Small intestine (tissue), 7 donors: ENCODE measurements around the gene TYW1B. TPM values are rescaled to one million over a fixed set of nuclear protein-coding genes. Genes with fewer than 3 reads are reported as not detected.
"Not testable (repeated sequence)": the region's sequence is repeated elsewhere in the genome, so short reads cannot be mapped to it uniquely, and the experiment has no call there.

Experiments used
- DNase-seq, 2 donors: peaks; one replicate each; pipeline versions ENCODE4 v3.0.0 to v3.0.0-alpha.2; 2013
- FAIRE-seq: peaks from 2 replicates; lab custom pipeline; 2012; peaks lifted over from hg19 to GRCh38; lab: Jason Lieb, UNC
- H3K27ac ChIP-seq, 3 donors: one replicate each; pipeline ENCODE4 v1.5.1; 2013; ENCODE audit warnings: low read length in 2 of 3, mild to moderate bottlenecking in 2 of 3, control low read depth in 1 of 3, inconsistent platforms in 1 of 3, low read depth in 1 of 3, moderate library complexity in 1 of 3
- H3K27me3 ChIP-seq, 3 donors: one replicate each; pipeline ENCODE4 v1.6.1; 2013; ENCODE audit warnings: low read length in 3 of 3, inconsistent platforms in 1 of 3; ENCODE audit not compliant: control insufficient read depth in 3 of 3, insufficient read depth in 3 of 3
- H3K36me3 ChIP-seq, 3 donors: one replicate each; pipeline ENCODE4 v1.6.1; 2013; ENCODE audit warnings: low read length in 3 of 3, inconsistent platforms in 1 of 3, low read depth in 1 of 3, mild to moderate bottlenecking in 1 of 3, moderate library complexity in 1 of 3; ENCODE audit not compliant: control insufficient read depth in 3 of 3, insufficient read depth in 2 of 3
- H3K4me1 ChIP-seq, 3 donors: one replicate each; pipeline ENCODE4 v1.6.1; 2013; ENCODE audit warnings: low read length in 2 of 3, inconsistent platforms in 1 of 3, low read depth in 1 of 3, mild to moderate bottlenecking in 1 of 3, moderate library complexity in 1 of 3; ENCODE audit not compliant: control insufficient read depth in 3 of 3, insufficient read depth in 2 of 3
- H3K4me3 ChIP-seq, 3 donors: one replicate each; pipeline ENCODE4 v1.5.1; 2013; ENCODE audit warnings: low read length in 3 of 3, control low read depth in 1 of 3, inconsistent platforms in 1 of 3, low read depth in 1 of 3, mild to moderate bottlenecking in 1 of 3, moderate library complexity in 1 of 3
- H3K9me3 ChIP-seq, 2 donors: one replicate each; pipeline ENCODE4 v1.6.1; 2013; ENCODE audit warnings: low read depth in 1 of 2, low read length in 1 of 2; ENCODE audit not compliant: control insufficient read depth in 2 of 2, insufficient read depth in 1 of 2
- WGBS, 3 donors: extraction: QIAGEN DNeasy Blood & Tissue Kit; methylation state at CpG; one replicate each; pipeline ENCODE4 v1.1.7; 2013; 5-methylcytosine and 5-hydroxymethylcytosine counted together
- polyA plus RNA-seq, 4 donors: library from polyadenylated mRNA; stranded (reverse) in 3 of 4; unstranded in 1 of 4; fragments of 200-250 nt in 3 of 4; fragments of 120-200 nt in 1 of 4; gene quantifications; one replicate each; pipeline versions ENCODE4 v1.2.1 to v1.2.3, GENCODE V29; 2013
- donor health status: healthy with polysubstance abuse.
- donor health status: control.
- donor health status: control.
- donor health status: Bipolar disorder and iron deficiency.
- donor health status: healthy.

The TYW1B gene
- polyA plus RNA-seq, 4 donors = 1.1 to 3.9 (median 2.0) TPM

- FAIRE-seq, DNase-seq: not testable (repeated sequence)
These were observed 199.6 kb downstream of the TYW1B start for GRCh38 chr7:72628375-72628774.

GRCh38 chr7:72626428-72627011 lies 201.5 kb downstream of the TYW1B start:
- DNase-seq, H3K4me1 ChIP-seq, FAIRE-seq, H3K9me3 ChIP-seq, H3K36me3 ChIP-seq, H3K27me3 ChIP-seq, H3K4me3 ChIP-seq, H3K27ac ChIP-seq: not testable (repeated sequence)
- WGBS, 3 donors = 76 to 92% (median 85%) methylated on average over 6 of the region's 7 CpGs

More at GRCh38 chr7:72628375-72628774, 199.6 kb downstream of the TYW1B start:
- not testable (repeated sequence) for H3K4me3 ChIP-seq, H3K9me3 ChIP-seq, H3K27me3 ChIP-seq, H3K27ac ChIP-seq, H3K36me3 ChIP-seq, H3K4me1 ChIP-seq
- 90 to 96% (median 94%) methylated on average over 1 of the region's 3 CpGs for WGBS, 3 donors

- not testable (repeated sequence) for DNase-seq
These were observed 202.1 kb downstream of the TYW1B start for GRCh38 chr7:72625721-72626423.

GRCh38 chr7:72622532-72622931 lies 205.5 kb downstream of the TYW1B start:
- no peak for FAIRE-seq
- H3K4me3 ChIP-seq = no peak overlapping the region

More at GRCh38 chr7:72625721-72626423, 202.1 kb downstream of the TYW1B start:
- not testable (repeated sequence) for H3K4me3 ChIP-seq, H3K27me3 ChIP-seq, H3K4me1 ChIP-seq, FAIRE-seq, H3K9me3 ChIP-seq, H3K36me3 ChIP-seq, H3K27ac ChIP-seq
- WGBS, 3 donors = 59 to 82% (median 76%) methylated on average over 3 of the region's 4 CpGs

GRCh38 chr7:72621761-72622187 lies 206.2 kb downstream of the TYW1B start:
- WGBS, 3 donors = 77 to 90% (median 79%) methylated on average over 3 of the region's 3 CpGs
- H3K27me3 ChIP-seq, H3K4me3 ChIP-seq, DNase-seq, H3K4me1 ChIP-seq, H3K9me3 ChIP-seq, FAIRE-seq, H3K36me3 ChIP-seq, H3K27ac ChIP-seq: not testable (repeated sequence)

More at GRCh38 chr7:72622532-72622931, 205.5 kb downstream of the TYW1B start:
- no peaks in the 10 kb centered on the region for H3K27me3 ChIP-seq
- no peaks in the 10 kb centered on the region for H3K9me3 ChIP-seq
- no peaks in the 10 kb centered on the region for H3K4me1 ChIP-seq
- no peak for DNase-seq
- 97 to 98% (median 98%) methylated on average over 7 to 8 of the region's 8 CpGs for WGBS, 3 donors
- no peak overlapping the region for H3K27ac ChIP-seq
- no peaks in the 10 kb centered on the region for H3K36me3 ChIP-seq

GRCh38 chr7:72620923-72621322 lies 207.1 kb downstream of the TYW1B start:
- FAIRE-seq = not testable (repeated sequence)

GRCh38 chr7:72618435-72619180 lies 209.4 kb downstream of the TYW1B start:
- not testable (repeated sequence) for DNase-seq, H3K27me3 ChIP-seq, H3K4me1 ChIP-seq, FAIRE-seq, H3K27ac ChIP-seq, H3K36me3 ChIP-seq, H3K9me3 ChIP-seq, H3K4me3 ChIP-seq
- 74 to 87% (median 86%) methylated on average over 11 of the region's 11 CpGs for WGBS, 3 donors

More at GRCh38 chr7:72620923-72621322, 207.1 kb downstream of the TYW1B start:
- H3K36me3 ChIP-seq, H3K27ac ChIP-seq, DNase-seq, H3K27me3 ChIP-seq, H3K4me1 ChIP-seq, H3K9me3 ChIP-seq, H3K4me3 ChIP-seq: not testable (repeated sequence)
- WGBS, 3 donors = 74 to 88% (median 84%) methylated on average over 2 of the region's 2 CpGs

GRCh38 chr7:72609761-72610160 lies 218.2 kb downstream of the TYW1B start:
- 94 to 96% (median 96%) methylated on average over 5 of the region's 5 CpGs for WGBS, 3 donors
- FAIRE-seq = not testable (repeated sequence)

More at GRCh38 chr7:72609761-72610160, 218.2 kb downstream of the TYW1B start:
- H3K27ac ChIP-seq, H3K36me3 ChIP-seq, DNase-seq, H3K27me3 ChIP-seq, H3K4me3 ChIP-seq, H3K9me3 ChIP-seq, H3K4me1 ChIP-seq: not testable (repeated sequence)
